HepG2 (cell line): ENCODE results near the gene KLF7. TPM values are rescaled to one million over a fixed set of nuclear protein-coding genes. Genes with fewer than 3 reads are reported as not detected.

ENCODE experiments used
- ARID5B ChIP-seq: IDR thresholded peaks from 2 replicates; pipeline ENCODE4 v1.4.0; 2020; ENCODE audit warnings: mild to moderate bottlenecking, missing genetic modification reagents
- CREB3 ChIP-seq: sonication (generic); formaldehyde crosslinking; IDR thresholded peaks from 2 replicates; pipeline ENCODE4 v1.5.0; 2020; ENCODE audit warnings: missing genetic modification reagents
- FOXO1 ChIP-seq: sonication (generic); formaldehyde crosslinking; IDR thresholded peaks from 2 replicates; pipeline ENCODE4 v1.4.0; 2020; ENCODE audit warnings: missing genetic modification reagents
- KLF6 ChIP-seq: IDR thresholded peaks from 2 replicates; pipeline ENCODE4 v1.8.0; 2016; ENCODE audit warnings: missing biosample characterization, missing genetic modification reagents
- PITX1 ChIP-seq: sonication (generic); formaldehyde crosslinking; IDR thresholded peaks from 2 replicates; pipeline ENCODE4 v1.5.1; 2020; ENCODE audit warnings: mild to moderate bottlenecking, missing genetic modification reagents
- RBM22 ChIP-seq: fragments of 200-400 bp; formaldehyde crosslinking; optimal IDR thresholded peaks from 2 replicates; pipeline ENCODE3; 2017; ENCODE audit warnings: mild to moderate bottlenecking, low read length, moderate library complexity
- RFX1 ChIP-seq: fragments of 450-650 bp; IDR thresholded peaks from 2 replicates; pipeline ENCODE4 v1.6.1; 2017
- RNF2 ChIP-seq: fragments of 450-650 bp; conservative IDR thresholded peaks from 2 replicates; pipeline ENCODE4 v1.6.1; 2016; ENCODE audit warnings: low read depth
- SAP130 ChIP-seq: IDR thresholded peaks from 2 replicates; pipeline ENCODE4 v1.6.1; 2016; ENCODE audit warnings: low read depth
- SMARCE1 ChIP-seq: fragments of 450-650 bp; IDR thresholded peaks from 2 replicates; pipeline ENCODE4 v1.6.1; 2017; ENCODE audit warnings: borderline replicate concordance
- TCF7 ChIP-seq: sonication (generic); IDR thresholded peaks from 2 replicates; pipeline ENCODE4 v1.6.1; 2016; ENCODE audit warnings: antibody characterized with exemption, low read depth
- ZBTB38 ChIP-seq: sonication (generic); formaldehyde crosslinking; IDR thresholded peaks from 2 replicates; pipeline ENCODE4 v1.5.1; 2020; ENCODE audit warnings: mild to moderate bottlenecking, missing genetic modification reagents
- ZFP36 ChIP-seq: fragments of 150-350 bp; IDR thresholded peaks from 2 replicates; pipeline ENCODE4 v1.6.1; 2018; ENCODE audit warnings: borderline replicate concordance, low read length, low read depth; ENCODE audit not compliant: partially characterized antibody
- ZNF12 ChIP-seq: sonication (generic); formaldehyde crosslinking; IDR thresholded peaks from 2 replicates; pipeline ENCODE4 v1.5.0; 2020; ENCODE audit warnings: missing genetic modification reagents
- ZNF383 ChIP-seq: sonication (generic); formaldehyde crosslinking; IDR thresholded peaks from 2 replicates; pipeline ENCODE4 v1.4.0; 2020; ENCODE audit warnings: missing genetic modification reagents, mild to moderate bottlenecking, borderline replicate concordance
- ZNF510 ChIP-seq: sonication (generic); formaldehyde crosslinking; IDR thresholded peaks from 2 replicates; pipeline ENCODE4 v1.4.0; 2020; ENCODE audit warnings: low read depth, mild to moderate bottlenecking, missing genetic modification reagents
- ZSCAN25 ChIP-seq: sonication (generic); formaldehyde crosslinking; IDR thresholded peaks from 2 replicates; pipeline ENCODE4 v1.8.0; 2022; ENCODE audit warnings: mild to moderate bottlenecking, missing genetic modification reagents
- polyA plus RNA-seq, 8 experiments: library from polyadenylated mRNA; depleted of rRNA in 3 of 8; stranded (reverse) in 7 of 8; unstranded in 1 of 8; fragments of >200 nt; fragmentation: Illumina TruSeq in 4 of 8; extraction: Trizol in 4 of 8; gene quantifications; 2 replicates each; pipeline versions ENCODE4 v1.2.1 to v1.2.3, GENCODE V29; 2011 to 2016; ENCODE audit warnings: low read depth in 4 of 8, missing spikeins in 1 of 8, mixed read lengths in 1 of 8; ENCODE audit not compliant: insufficient read depth in 1 of 8
- total RNA-seq, 5 experiments: library from RNA; depleted of rRNA; stranded (reverse); fragments of >200 nt; fragmentation: Illumina TruSeq; extraction: Trizol; gene quantifications; 2 replicates each; pipeline ENCODE4 v1.2.3, GENCODE V29; 2016; ENCODE audit warnings: low read depth in 1 of 5
- TF ChIP-seq, protein P1 (sequence below): sonication (generic); formaldehyde crosslinking; IDR thresholded peaks from 2 replicates; pipeline ENCODE4 v1.5.1; 2020; ENCODE audit warnings: mild to moderate bottlenecking, missing genetic modification reagents, moderate library complexity
- TF ChIP-seq, protein P2 (sequence below): sonication (generic); formaldehyde crosslinking; IDR thresholded peaks from 2 replicates; pipeline ENCODE4 v1.8.1; 2023; ENCODE audit warnings: mild to moderate bottlenecking, moderate library complexity, missing genetic modification reagents

KLF7 gene
- total and polyA plus RNA-seq, 2 of the 13 experiments (the other 11 are each of a cell fraction or from before 2014, with no cell fraction given) = 2.6 to 5.4 TPM

DNA sequence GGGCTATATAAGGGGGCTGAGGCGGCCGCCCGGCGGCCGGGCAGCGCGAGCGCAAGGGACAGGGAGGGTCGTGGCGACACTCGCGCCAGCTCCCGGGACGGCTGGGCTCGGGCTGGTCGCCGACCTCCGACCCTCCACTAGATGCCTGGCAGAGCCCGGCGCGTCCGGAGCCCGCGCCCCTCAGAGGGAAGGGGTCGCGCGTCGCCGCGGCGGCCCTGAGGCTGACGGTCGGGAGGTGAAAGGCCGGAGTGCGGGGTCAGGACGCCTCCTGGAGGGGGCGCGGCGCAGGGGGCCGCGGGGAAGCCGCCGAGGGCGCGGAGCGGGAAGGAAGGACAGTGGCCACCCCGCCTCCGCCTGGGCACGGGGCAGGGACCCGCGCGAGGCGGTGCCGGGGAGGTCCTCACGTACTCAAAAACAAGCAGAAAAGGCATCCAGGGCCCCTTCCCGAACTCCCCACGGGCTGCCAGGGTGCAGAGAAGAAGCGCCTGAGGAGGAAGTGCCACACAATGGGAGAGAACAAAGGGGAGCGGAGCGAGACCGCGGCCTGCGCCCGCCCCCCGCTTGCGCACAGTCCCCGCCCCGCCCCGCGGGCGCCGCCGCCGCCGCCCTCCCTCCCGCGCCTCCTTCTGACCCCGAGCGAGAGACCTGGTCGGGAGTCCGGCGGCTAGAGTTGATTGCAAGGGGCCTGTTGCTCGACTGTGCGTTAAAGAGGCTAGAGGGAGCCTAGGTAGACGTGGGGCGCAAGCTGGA is 776 bp upstream of the KLF7 start (continued):
- no peak for TF ChIP-seq ZFP36
- peak; percentile 84 for TF ChIP-seq RBM22
- 0 out of 2 replicates have a peak, but pooled peaks have one; percentile 14 for TF ChIP-seq ZSCAN25 (CRISPR knock-in tag)
- TF ChIP-seq KLF6 (CRISPR knock-in tag) = peak; percentile 55; the same call in 1 of the 2 replicates
- TF ChIP-seq, protein P1, sequence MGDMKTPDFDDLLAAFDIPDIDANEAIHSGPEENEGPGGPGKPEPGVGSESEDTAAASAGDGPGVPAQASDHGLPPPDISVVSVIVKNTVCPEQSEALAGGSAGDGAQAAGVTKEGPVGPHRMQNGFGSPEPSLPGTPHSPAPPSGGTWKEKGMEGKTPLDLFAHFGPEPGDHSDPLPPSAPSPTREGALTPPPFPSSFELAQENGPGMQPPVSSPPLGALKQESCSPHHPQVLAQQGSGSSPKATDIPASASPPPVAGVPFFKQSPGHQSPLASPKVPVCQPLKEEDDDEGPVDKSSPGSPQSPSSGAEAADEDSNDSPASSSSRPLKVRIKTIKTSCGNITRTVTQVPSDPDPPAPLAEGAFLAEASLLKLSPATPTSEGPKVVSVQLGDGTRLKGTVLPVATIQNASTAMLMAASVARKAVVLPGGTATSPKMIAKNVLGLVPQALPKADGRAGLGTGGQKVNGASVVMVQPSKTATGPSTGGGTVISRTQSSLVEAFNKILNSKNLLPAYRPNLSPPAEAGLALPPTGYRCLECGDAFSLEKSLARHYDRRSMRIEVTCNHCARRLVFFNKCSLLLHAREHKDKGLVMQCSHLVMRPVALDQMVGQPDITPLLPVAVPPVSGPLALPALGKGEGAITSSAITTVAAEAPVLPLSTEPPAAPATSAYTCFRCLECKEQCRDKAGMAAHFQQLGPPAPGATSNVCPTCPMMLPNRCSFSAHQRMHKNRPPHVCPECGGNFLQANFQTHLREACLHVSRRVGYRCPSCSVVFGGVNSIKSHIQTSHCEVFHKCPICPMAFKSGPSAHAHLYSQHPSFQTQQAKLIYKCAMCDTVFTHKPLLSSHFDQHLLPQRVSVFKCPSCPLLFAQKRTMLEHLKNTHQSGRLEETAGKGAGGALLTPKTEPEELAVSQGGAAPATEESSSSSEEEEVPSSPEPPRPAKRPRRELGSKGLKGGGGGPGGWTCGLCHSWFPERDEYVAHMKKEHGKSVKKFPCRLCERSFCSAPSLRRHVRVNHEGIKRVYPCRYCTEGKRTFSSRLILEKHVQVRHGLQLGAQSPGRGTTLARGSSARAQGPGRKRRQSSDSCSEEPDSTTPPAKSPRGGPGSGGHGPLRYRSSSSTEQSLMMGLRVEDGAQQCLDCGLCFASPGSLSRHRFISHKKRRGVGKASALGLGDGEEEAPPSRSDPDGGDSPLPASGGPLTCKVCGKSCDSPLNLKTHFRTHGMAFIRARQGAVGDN (CRISPR knock-in tag) = peak; percentile 70
- TF ChIP-seq TCF7 = no peak
- 0 out of 2 replicates have a peak, but pooled peaks have one; percentile 29 for TF ChIP-seq SAP130
- no peak for TF ChIP-seq ZBTB38 (CRISPR knock-in tag)
- TF ChIP-seq ZNF12 = peak; percentile 45; the same call in 1 of the 2 replicates
- TF ChIP-seq ARID5B = peak; percentile 32; the same call in 1 of the 2 replicates
- 0 out of 2 replicates have a peak, but pooled peaks have one; percentile 2 for TF ChIP-seq FOXO1 (CRISPR knock-in tag)
- no peak for TF ChIP-seq RFX1
- no peak for TF ChIP-seq SMARCE1
- TF ChIP-seq, protein P2, sequence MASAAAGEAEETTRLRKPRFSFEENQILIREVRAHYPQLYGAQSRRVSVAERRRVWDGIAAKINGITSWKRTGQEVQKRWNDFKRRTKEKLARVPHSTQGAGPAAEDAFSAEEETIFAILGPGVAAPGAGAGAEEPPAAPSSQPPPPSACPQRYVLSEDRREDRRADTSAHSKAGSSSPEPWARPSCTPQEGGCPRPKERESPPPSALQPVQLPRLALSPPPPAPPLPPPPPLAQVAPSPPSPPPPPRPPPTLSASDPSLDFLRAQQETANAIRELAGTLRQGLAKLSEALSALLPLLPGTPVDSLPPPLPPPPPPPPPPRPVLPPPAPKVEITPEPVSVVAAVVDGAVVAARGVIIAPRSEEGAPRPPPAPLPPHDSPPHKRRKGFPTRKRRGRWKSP (CRISPR knock-in tag) = peak; percentile 87
- peak; percentile 89; the same call in 1 of the 2 replicates for TF ChIP-seq RNF2
- TF ChIP-seq CREB3 (CRISPR knock-in tag) = 0 out of 2 replicates have a peak, but pooled peaks have one; percentile 53
- TF ChIP-seq ZNF383 (CRISPR knock-in tag) = no peak
- TF ChIP-seq PITX1 = no peak
- no peak for TF ChIP-seq ZNF510 (CRISPR knock-in tag)
